ENCODE measurements around the gene RXFP2.

Gene RXFP2, protein sequence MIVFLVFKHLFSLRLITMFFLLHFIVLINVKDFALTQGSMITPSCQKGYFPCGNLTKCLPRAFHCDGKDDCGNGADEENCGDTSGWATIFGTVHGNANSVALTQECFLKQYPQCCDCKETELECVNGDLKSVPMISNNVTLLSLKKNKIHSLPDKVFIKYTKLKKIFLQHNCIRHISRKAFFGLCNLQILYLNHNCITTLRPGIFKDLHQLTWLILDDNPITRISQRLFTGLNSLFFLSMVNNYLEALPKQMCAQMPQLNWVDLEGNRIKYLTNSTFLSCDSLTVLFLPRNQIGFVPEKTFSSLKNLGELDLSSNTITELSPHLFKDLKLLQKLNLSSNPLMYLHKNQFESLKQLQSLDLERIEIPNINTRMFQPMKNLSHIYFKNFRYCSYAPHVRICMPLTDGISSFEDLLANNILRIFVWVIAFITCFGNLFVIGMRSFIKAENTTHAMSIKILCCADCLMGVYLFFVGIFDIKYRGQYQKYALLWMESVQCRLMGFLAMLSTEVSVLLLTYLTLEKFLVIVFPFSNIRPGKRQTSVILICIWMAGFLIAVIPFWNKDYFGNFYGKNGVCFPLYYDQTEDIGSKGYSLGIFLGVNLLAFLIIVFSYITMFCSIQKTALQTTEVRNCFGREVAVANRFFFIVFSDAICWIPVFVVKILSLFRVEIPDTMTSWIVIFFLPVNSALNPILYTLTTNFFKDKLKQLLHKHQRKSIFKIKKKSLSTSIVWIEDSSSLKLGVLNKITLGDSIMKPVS

DNA sequence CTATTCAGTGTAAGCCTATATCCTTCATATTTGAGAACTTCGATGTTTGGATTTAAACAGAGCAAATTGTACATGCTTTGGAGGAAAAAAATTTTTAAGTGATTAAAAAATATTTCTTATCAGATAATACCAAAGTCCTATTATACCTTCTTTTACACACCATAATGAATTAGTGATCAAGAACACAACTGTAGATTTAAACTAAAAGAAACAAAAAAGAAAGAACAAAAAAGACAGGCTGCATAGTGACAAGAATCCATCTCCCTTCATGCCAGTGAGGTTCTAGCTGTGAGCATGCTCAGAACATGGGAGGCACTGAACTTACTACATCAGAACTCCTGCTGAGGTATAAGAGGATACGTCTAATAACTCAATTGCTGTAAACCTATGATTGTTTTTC lies at the start of gene RXFP2:
RXFP2 (plus strand) TSS at position 301 of the 400 bp plus-strand sequence; CDS start at position 388, 87 bp downstream.
- no peak for DNase-seq (ENCODE audit: low spot score)

DNA sequence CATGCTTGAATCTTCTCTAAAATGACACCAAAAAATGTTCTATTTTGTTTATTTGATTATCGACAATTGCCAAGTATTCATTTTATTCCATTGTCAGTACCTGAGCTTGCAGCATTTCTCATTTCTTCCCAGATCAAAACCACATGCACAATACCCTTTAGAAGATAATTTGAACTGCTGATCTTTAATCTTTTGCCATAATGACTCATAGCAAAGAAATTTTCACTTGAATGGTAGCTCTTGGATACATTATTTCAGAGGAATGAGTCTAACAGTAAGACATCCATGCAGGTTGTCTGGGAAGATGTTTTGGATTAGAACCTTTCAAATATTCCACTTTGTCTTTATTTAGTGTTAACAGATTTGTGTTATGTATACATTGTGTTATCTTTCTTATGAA lies 42.0 kb upstream of the RXFP2 start:
- peak; percentile 36 for DNase-seq (ENCODE audit: low spot score)

DNA sequence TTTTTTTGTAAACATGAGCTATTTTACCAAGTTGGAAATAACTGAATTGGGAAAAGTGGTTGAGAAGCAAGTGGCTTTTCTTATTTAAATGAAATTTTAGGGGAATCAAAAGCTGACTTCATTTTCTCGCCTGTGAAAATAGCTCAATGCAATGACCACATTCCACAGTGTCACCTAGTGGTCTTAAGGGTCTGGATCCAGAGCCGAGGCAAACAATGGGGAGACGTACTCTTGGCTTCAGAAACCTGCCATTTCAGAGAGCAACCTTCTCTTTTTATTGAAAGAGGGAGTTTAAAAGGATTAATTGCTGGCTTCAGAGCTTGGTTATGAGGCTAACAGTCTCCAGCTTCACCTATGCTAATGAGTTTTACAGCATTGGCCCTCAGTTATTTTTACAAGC lies 39.7 kb upstream of the RXFP2 start:
- no peak for DNase-seq (ENCODE audit: low spot score)

DNA sequence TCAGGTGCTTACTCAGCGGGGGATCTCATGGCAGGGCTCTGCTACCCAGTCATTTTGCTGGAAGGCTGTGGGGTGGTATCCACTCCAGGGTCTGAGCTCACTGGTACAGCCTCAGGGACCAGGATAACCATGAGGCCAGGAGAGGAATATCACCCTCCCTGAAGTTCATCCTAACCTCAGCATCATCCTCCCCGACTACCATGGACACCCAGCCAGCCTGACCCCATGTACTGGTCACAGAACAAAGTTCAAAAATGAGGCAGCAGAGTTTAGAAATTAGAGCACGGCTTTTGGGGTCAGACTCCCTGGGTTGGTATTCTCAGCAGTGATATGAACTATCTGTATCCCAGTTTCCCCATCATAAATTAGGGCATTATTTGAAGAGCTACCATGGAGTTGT lies 35.5 kb upstream of the RXFP2 start:
- no peak for DNase-seq (ENCODE audit: low spot score)

DNA sequence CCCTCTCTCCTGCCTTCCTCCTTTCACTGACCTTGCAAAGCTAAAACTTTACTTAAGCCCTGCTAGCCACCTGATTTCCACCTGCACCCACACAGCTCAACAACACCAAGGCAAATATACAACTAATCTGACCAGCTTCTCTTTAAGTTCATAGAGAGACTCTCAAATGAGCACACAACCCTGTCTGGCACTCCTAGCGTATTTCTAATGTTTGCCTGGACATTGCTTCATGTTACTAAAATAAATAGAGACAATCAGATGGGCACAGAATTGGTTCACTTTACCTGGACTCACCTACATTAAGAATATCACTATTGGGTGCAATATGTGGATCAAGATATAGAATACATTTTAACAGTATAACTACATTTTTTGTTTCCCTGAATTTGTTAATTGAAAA lies 33.2 kb upstream of the RXFP2 start:
- no peak for DNase-seq (ENCODE audit: low spot score)

DNA sequence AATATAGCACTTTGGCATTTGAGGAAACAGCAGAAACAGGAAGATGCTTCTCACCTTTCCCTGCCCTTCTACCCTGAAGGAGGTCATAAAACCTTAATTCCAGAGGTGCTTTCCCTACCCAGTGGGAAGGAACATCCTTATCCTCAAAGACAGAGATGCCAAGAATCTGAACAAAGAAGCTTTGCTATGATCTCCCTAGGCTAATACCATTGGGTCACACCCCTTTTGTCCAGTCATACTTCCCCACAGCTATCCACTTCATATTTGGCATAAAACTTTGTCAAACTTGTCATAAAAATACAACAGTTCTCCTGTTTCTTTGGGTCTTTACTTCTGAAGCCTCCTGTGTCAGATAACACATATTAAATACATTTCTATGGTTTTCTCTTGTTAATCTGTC lies 21.7 kb upstream of the RXFP2 start:
- DNase-seq (ENCODE audit: low spot score) = no peak

DNA sequence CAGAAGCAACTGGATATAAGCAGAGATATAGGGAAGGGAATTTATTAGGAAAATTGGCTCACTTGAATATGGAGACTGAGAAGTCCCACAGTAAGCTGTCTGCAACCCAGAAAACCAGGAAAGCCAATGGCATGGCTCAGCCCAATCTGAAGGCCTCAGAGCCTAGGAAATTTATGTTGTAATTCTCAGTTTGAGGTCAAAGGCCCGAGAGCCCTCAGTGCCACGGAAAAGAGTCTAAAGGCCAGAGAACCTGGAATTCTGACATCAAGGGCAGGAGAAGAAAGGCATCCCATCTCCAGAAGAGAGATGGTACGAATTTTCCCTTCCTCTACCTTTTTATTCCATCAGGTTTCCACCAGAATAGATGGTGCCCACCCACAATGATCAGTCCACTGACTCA lies 20.1 kb upstream of the RXFP2 start:
- no peak for DNase-seq (ENCODE audit: low spot score)

DNA sequence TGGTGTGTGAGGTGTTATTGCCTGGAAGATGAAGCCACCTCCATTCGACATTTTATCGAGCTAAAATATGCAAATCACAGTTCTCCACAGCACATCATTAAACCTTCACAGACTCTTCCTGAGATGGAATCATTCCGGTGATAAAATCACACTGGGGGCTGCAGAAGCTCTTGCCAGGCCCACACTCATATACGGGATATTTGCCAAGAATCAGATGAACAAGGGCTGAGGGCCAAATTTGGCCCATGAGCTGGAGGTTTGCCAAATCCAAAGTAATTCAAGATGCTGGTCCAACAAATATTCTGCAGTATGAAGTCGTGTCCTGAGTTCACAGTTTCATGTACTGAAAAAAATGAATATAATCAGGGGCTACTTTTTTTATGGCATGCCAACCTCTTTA lies 16.7 kb upstream of the RXFP2 start:
- no peak for DNase-seq (ENCODE audit: low spot score)

DNA sequence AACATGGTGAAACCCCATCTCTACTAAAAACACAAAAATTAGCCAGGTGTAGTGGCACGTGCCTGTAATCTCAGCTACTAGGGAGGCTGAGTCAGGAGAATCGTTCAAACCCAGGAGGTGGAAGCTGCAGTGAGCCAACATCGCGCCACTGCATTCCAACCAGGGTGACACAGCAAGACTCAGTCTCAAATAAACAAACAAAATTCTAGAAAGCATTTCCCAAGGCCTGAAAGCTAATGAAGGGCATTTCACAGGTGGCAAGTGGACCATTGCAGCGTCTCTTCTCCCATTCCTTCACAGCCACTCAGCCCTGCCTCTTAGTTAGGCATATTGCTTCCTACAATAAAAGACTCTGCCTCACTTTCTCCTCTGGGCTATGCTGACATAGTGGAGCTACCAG lies 13.5 kb upstream of the RXFP2 start:
- DNase-seq (ENCODE audit: low spot score) = no peak

DNA sequence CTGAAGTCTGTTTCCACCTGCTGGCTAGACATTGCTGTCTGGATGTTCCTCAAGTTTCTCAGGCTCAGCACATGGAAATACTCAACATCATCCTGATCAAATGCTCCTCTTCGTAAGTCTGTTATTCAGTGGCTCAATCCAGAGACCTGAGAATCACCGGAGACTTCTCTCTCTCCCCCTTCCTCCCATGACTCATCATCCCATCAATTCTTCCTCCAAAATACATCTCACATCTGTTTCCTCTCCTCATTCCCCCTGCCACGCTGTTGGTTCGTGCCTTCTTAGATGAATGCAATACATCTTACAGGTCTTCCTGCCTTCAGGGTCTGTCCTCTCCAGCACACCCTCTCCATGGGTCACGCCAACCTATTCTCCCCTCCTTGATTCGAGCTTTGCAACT lies 7.4 kb upstream of the RXFP2 start:
- no peak for DNase-seq (ENCODE audit: low spot score)

DNA sequence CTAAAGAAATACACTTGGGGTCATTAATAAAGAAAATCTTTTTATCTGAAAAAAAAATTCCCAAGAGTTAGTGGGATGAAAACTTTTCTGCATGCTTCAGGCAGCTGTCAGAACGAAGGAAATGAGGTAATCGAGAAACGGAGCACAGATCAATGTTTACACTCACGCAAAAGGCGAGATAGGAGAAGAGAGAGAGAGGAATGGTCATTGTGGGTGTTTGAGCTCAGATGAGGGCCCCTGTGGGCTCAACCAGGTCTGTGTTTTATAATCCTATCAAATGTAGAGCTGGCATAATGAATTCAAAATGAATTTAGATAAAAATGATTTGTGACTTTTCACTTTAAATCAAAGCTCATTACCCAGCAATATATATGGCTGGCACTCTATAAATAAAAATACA lies 6.3 kb upstream of the RXFP2 start:
- no peak for DNase-seq (ENCODE audit: low spot score)

DNA sequence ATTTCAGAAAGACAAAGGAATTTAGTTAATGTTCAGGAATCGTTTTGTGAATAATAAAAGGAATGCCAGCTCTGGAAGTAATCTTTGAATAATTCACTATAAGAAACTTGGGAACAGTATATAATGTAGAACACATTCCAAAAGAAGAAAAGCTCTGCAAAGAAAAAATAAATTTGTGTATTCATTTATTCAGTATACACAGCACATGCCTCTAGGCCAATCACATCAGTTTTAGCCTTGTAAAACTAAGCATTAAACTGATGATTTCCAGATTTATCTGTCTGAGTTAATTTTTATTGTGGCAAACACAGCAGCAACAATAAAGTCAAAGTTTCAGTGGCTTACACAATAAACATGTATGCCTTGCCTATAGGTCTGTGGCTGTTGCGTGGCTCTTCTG lies 5.7 kb upstream of the RXFP2 start:
- DNase-seq (ENCODE audit: low spot score) = no peak

DNA sequence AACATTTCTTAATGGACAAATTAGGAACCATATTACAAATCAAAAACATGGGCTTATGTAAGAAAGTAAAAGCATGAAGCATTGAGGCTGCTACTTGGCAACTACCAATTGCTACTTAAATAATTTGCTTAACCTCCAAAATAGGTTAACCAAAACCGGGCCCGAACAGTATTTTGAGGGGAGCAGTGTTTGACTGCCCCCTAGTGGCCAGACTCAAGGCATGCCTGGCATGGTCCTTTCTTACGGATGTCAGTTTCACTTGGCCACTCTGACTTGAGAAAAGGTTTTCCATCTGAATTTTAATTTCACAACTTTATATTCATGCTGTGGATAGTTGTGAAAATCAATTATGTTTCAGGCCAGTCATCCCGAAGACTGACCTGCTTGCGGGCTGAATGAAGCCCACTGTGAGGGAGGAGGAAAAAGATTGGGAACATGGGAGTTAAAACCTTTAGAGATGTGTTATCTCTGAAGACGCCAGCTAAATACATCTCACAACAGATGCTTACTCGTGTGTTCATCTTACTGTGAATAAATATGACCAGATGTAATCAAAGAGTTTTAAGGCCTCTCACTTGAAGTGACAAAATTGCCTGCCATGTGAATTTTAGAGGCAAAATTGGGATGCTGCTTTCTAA lies 2.9 kb downstream of the RXFP2 start:
- DNase-seq (ENCODE audit: low spot score) = peak; percentile 46

DNA sequence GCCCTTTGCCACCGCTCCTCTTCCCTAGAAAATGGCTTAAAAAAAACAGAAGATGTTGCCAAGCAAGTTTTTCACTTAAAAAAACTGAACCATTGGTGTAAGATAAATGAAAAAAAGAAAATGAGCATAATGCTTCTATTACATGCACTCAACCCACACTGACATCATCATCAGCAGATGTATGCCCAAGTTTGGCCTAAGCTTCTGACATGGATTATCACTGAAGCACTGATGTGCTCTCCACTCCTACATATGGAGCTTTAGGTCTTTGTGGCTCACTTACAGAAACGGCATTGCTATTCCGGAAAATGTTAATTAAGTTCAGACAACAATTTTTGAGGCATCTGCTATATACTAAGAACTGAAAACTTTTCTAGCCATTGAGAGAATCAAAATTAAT lies 8.0 kb downstream of the RXFP2 start:
- DNase-seq (ENCODE audit: low spot score) = no peak

DNA sequence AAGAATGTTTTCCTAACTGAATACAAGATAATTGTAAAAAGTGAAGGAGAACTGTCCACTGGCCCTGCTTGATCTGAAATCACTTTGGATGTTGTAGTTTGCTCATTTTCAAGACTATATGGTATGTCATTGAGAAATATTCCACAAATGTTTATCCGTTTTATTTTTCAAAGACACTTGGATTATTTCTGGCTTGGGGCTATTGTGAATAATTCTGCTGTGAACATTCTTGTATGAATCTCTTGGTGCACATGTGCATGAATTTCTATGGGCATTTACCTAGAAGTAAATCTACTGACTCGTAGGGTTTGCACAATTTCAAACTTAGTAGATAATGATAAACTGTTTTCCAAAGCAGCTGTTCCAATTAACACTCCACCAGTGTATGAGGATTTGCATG lies 8.6 kb downstream of the RXFP2 start:
- no peak for DNase-seq (ENCODE audit: low spot score)

DNA sequence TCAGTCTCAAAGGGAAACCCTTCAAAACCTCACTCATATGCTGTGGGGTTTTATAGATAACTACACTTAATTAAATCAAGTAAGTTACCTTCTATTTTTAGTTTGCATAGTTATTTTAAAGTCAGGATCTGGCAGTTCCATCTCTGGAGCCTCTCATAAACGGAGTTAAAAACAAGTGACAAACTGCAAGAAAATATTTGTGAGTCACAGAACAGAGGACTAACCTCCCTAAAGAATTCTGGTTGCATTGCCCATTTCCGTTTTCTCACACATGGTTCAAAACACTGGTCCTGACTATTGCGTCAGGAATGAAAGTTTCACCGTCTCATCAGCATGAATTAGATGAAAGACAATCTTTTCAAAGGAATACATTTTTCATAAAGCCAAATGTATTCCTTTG lies 10.6 kb downstream of the RXFP2 start:
- DNase-seq (ENCODE audit: low spot score) = peak; percentile 9

DNA sequence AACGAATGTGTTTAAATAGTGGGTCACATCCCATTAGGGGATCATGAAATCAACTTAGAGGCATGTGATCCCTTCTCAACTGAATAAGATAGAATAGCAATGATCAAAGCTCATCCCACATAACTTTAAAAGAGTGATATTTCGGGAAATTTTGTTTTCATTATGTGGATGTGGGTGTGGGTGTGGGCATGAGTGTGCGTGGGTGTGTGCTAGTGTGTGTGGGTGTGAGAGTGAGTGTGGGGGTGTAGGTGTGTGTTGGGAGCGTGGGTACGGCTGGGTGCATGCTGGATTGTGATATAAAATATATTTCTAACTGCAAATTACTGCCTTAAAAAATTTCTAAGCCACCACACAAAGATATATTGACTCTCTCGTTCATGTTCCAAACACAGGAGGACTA lies 15.9 kb downstream of the RXFP2 start:
- DNase-seq (ENCODE audit: low spot score) = no peak

DNA sequence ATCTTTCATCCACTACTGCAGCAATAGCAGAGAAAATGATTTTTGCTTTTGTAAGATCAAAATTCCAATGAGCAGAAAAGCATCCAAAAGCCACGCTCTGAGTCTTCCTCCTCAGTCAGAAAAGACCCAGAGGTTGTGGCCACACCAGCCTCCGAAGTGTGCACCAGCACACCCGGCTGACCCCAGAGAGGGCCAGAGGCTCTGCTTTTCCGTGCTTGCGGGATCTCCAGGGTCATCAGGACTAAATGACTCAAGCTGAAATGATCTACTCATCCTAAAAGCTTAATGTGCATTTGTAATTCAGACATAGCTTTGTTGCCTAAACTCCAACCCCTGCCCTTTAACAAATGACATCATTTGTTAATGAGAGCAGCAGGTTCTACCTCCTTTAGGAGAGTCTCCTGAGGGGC lies 16.5 kb downstream of the RXFP2 start:
- no peak for DNase-seq (ENCODE audit: low spot score)

DNA sequence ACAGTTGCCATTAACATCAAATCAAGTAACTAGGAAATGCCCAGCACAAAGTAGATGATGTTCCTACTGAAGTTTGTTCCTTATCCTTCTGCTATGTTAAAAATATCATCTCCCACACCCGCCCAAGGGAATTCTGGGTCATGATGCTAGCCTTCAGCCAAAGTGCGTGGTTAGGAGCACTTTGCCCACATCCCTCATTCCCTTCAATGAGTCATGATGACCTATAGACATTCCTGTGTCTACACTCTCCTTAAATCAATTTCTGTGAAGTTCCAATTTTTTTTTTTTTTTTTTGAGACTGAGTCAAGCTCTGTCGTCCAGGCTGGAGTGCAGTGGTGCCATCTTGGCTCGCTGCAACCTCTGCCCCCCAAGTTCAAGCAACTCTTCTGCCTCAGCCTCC lies 17.0 kb downstream of the RXFP2 start:
- DNase-seq (ENCODE audit: low spot score) = peak; percentile 49

DNA sequence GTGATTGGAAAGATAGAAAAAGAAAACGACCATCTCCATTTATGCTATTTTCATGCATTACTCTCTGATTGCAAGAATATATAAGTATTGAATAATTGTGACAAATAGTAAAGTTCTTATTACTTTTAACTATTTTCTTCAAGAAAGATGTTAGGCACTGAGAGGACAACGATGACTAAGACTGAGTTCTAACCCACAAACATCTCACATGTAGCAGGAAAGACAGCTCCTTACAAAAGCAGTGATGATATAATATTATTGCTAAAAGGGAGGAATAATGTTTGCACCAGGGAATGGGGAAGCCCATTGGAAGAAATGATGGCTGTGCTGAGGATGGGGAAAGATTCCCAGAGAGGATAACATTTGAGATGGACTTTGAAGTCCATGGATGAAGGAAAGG lies 22.6 kb downstream of the RXFP2 start:
- DNase-seq (ENCODE audit: low spot score) = no peak

DNA sequence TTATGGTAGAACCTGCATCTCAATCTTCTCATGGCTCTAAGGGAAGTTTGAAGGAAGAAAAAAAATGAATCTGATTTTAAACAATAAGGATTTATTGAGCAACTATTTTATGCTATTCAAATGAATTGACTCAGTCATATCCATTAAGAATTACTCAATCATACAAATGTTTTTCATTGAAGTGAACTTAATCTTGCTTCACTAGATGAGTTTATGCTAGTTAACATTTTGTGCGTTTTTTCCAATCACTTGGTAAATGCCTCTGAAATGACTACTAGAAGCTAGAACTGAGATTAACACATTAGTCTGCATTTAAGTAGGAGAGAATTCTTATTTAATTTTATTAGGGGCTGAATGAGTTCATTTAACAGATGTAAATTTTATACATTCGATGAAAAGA lies 25.2 kb downstream of the RXFP2 start:
- DNase-seq (ENCODE audit: low spot score) = no peak

DNA sequence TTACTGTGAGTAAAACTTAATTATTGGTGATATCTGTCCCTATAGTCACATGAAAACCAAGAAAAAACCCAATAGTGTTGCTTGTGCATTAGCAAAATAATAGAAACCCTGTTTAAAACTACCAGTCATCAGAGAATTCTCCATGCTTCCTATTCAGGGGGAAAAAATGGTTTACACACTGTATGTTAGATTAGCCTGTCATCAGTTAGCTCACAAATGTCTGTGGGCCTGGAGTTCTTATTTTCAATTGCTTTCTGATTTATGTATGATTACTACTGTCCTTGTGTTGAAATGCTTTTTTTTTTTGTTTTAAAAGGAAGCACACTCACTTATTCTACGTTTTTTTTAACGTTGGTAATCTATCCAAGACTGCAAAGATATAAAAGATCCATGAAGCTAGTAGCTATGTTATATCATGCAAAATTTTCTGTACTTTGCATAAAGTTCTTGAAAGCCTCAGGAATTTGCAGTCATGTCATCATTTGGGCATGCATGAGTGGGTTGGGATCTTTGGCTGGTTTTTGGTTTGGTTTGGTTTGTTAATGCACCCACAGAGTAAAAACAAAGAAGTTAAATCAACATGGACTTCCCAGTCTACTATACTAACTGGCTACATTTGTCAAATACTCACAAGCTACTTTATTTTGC lies 25.9 kb downstream of the RXFP2 start:
- DNase-seq (ENCODE audit: low spot score) = no peak
